Activated naive CD8-positive, alpha-beta T cell treated with anti-CD3 and anti-CD28 coated beads, Interleukin-2, amount 10 ng/mL, durations not matched to agents 7 days and 5 days (primary cell): ENCODE data around the gene CTDSP2. TPM values are rescaled to one million over a fixed set of nuclear protein-coding genes. Genes with fewer than 3 reads are reported as not detected.
A peak's percentile ranks its signal among the peaks of the same experiment; 100 is the strongest.

Experiments
- ATAC-seq: fragments of 150-1000 bp; cut with Tn5 transposase; one replicate; pipeline ENCODE4 v1.10.0; 2021; ENCODE audit warnings: low read depth, moderate library complexity
- POLR2A ChIA-PET: fragments of 350-600 bp; sonication (Branson Sonifier 250); formaldehyde crosslinking; loops from one replicate; lab custom pipeline; 2021; ENCODE audit warnings: antibody characterized with exemption; lab: Charles Lee
- DNase-seq: peaks from one replicate; pipeline ENCODE4 v3.0.0; 2021
- H3K27ac Mint-ChIP-seq: one replicate; pipeline ENCODE4 v1.8.0; 2022; ENCODE audit warnings: mild to moderate bottlenecking, mixed read lengths
- H3K27me3 Mint-ChIP-seq: one replicate; pipeline ENCODE4 v1.8.0; 2022; ENCODE audit warnings: mild to moderate bottlenecking, moderate library complexity, mixed read lengths
- H3K36me3 Mint-ChIP-seq: one replicate; pipeline ENCODE4 v1.8.0; 2021; ENCODE audit warnings: mild to moderate bottlenecking, mixed read lengths
- H3K4me1 Mint-ChIP-seq: one replicate; pipeline ENCODE4 v1.8.0; 2021; ENCODE audit warnings: mixed read lengths
- H3K4me3 Mint-ChIP-seq: one replicate; pipeline ENCODE4 v1.8.0; 2022; ENCODE audit warnings: mild to moderate bottlenecking, moderate library complexity, mixed read lengths
- H3K9me3 Mint-ChIP-seq: one replicate; pipeline ENCODE4 v1.8.0; 2021; ENCODE audit warnings: mixed read lengths
- total RNA-seq, 2 experiments: library from RNA; stranded (reverse); gene quantifications; one replicate each; pipeline ENCODE4 v1.2.3, GENCODE V29; 2021

CTDSP2 gene
- total RNA-seq, result 100 to 1,000 TPM; 161 TPM

GRCh38 chr12:57846577-57847319 is at the start of gene CTDSP2:
Gene CTDSP2, minus strand, starts transcription at chr12:57846729. Its CDS starts 294 bp downstream, at chr12:57846435.
- peak within 1 kb of the TSS; percentile 89 for H3K4me3 Mint-ChIP-seq
- H3K36me3 Mint-ChIP-seq, result peaks cover 5% of the 10 kb centered on the region
- DNase-seq (peak; percentile 85), ATAC-seq (peak; percentile 36)
- peak within 1 kb of the TSS; percentile 75 for H3K27ac Mint-ChIP-seq
- no peaks in the 10 kb centered on the region for H3K9me3 Mint-ChIP-seq
- peaks cover 14% of the 10 kb centered on the region for H3K27me3 Mint-ChIP-seq
- POLR2A ChIA-PET, result interaction anchor here (0.6 to 3.5 kb wide), 8 partner anchors 10 to 1114 kb away, joined by 3 to 41 read pairs (median 6); partner anchors contain the start of genes EEF1AKMT3 and METTL1
- peaks cover 31% of the 10 kb centered on the region for H3K4me1 Mint-ChIP-seq

GRCh38 chr12:57896115-57896433 is 49.5 kb upstream of the CTDSP2 start:
- Mint-ChIP-seq H3K36me3 (no peaks in the 10 kb centered on the region), H3K4me3 (peak overlapping the region; percentile 45), H3K9me3 (no peaks in the 10 kb centered on the region), H3K4me1 (peaks cover 33% of the 10 kb centered on the region), H3K27me3 (no peaks in the 10 kb centered on the region), H3K27ac (no peak overlapping the region)
- ATAC-seq (no peak), DNase-seq (no peak)
- POLR2A ChIA-PET, result interaction anchor here (1.0 to 2.1 kb wide), 4 partner anchors 50 to 144 kb away, joined by 3 to 10 read pairs (median 4); partner anchors contain the start of genes CDK4 and CTDSP2

- Mint-ChIP-seq H3K4me3 (peak overlapping the region; percentile 45), H3K27ac (no peak overlapping the region), H3K9me3 (no peaks in the 10 kb centered on the region), H3K36me3 (no peaks in the 10 kb centered on the region), H3K27me3 (no peaks in the 10 kb centered on the region), H3K4me1 (peaks cover 33% of the 10 kb centered on the region)
- POLR2A ChIA-PET, result interaction anchor here (0.9 to 2.1 kb wide), 3 partner anchors 49 to 144 kb away, joined by 3 to 10 read pairs (median 3); partner anchors contain the start of genes CDK4 and CTDSP2
- no peak for DNase-seq
- ATAC-seq, result no peak
These were observed 49.0 kb upstream of the CTDSP2 start for GRCh38 chr12:57895389-57896114.

GRCh38 chr12:57894399-57895292 is 48.1 kb upstream of the CTDSP2 start:
- DNase-seq (no peak), ATAC-seq (no peak)
- H3K9me3 Mint-ChIP-seq, result no peaks in the 10 kb centered on the region
- POLR2A ChIA-PET, result interaction anchor here (0.9 to 1.6 kb wide), 2 partner anchors 59 to 143 kb away, joined by 3 read pairs; partner anchors contain the start of gene CDK4
- H3K4me3 Mint-ChIP-seq, result no peak overlapping the region
- H3K36me3 Mint-ChIP-seq, result no peaks in the 10 kb centered on the region
- H3K27ac Mint-ChIP-seq, result no peak overlapping the region
- H3K4me1 Mint-ChIP-seq, result peaks cover 31% of the 10 kb centered on the region
- H3K27me3 Mint-ChIP-seq, result no peaks in the 10 kb centered on the region

- POLR2A ChIA-PET, result no interaction called here
- Mint-ChIP-seq H3K27ac (no peak overlapping the region), H3K27me3 (no peaks in the 10 kb centered on the region), H3K4me1 (peaks cover 23% of the 10 kb centered on the region), H3K9me3 (no peaks in the 10 kb centered on the region), H3K4me3 (no peak overlapping the region), H3K36me3 (no peaks in the 10 kb centered on the region)
- no peak for ATAC-seq
- no peak for DNase-seq
These were observed 47.2 kb upstream of the CTDSP2 start for GRCh38 chr12:57893431-57894353.

- Mint-ChIP-seq H3K4me1 (peaks cover 13% of the 10 kb centered on the region), H3K27me3 (no peaks in the 10 kb centered on the region), H3K9me3 (no peaks in the 10 kb centered on the region), H3K36me3 (no peaks in the 10 kb centered on the region), H3K4me3 (no peak overlapping the region), H3K27ac (no peak overlapping the region)
- POLR2A ChIA-PET, result no interaction called here
- DNase-seq (no peak), ATAC-seq (no peak)
These were observed 45.9 kb upstream of the CTDSP2 start for GRCh38 chr12:57892232-57892972.

- POLR2A ChIA-PET, result no interaction called here
- no peaks in the 10 kb centered on the region for H3K36me3 Mint-ChIP-seq
- no peak overlapping the region for H3K27ac Mint-ChIP-seq
These were observed 45.2 kb upstream of the CTDSP2 start for GRCh38 chr12:57891542-57892228.

GRCh38 chr12:57890191-57891115 is 43.9 kb upstream of the CTDSP2 start:
- no peak for DNase-seq
- ATAC-seq, result no peak
- Mint-ChIP-seq H3K9me3 (no peaks in the 10 kb centered on the region), H3K27me3 (no peaks in the 10 kb centered on the region), H3K4me3 (no peak overlapping the region), H3K36me3 (no peaks in the 10 kb centered on the region), H3K27ac (no peak overlapping the region), H3K4me1 (peaks cover 3% of the 10 kb centered on the region)
- POLR2A ChIA-PET, result no interaction called here

More at GRCh38 chr12:57891542-57892228, 45.2 kb upstream of the CTDSP2 start:
- DNase-seq (no peak), ATAC-seq (no peak)
- no peaks in the 10 kb centered on the region for H3K9me3 Mint-ChIP-seq
- no peak overlapping the region for H3K4me3 Mint-ChIP-seq
- peaks cover 6% of the 10 kb centered on the region for H3K4me1 Mint-ChIP-seq
- H3K27me3 Mint-ChIP-seq, result no peaks in the 10 kb centered on the region

- POLR2A ChIA-PET, result no interaction called here
- H3K4me3 Mint-ChIP-seq, result no peak overlapping the region
- ATAC-seq (no peak), DNase-seq (no peak)
- H3K9me3 Mint-ChIP-seq, result no peaks in the 10 kb centered on the region
- no peak overlapping the region for H3K27ac Mint-ChIP-seq
- no peaks in the 10 kb centered on the region for H3K36me3 Mint-ChIP-seq
- H3K27me3 Mint-ChIP-seq, result no peaks in the 10 kb centered on the region
- peaks cover 3% of the 10 kb centered on the region for H3K4me1 Mint-ChIP-seq
These were observed 43.0 kb upstream of the CTDSP2 start for GRCh38 chr12:57889500-57889989.

- ATAC-seq (peak; percentile 81), DNase-seq (no peak)
- H3K4me3 Mint-ChIP-seq, result no peak overlapping the region
- H3K27me3 Mint-ChIP-seq, result no peaks in the 10 kb centered on the region
- H3K27ac Mint-ChIP-seq, result peak overlapping the region; percentile 15
- H3K9me3 Mint-ChIP-seq, result peaks cover 3% of the 10 kb centered on the region
- POLR2A ChIA-PET, result interaction anchor here (1.0 kb wide), 1 partner anchor 53 kb away, joined by 3 read pairs; the partner anchor contains the start of gene ATP23
- peaks cover 3% of the 10 kb centered on the region for H3K36me3 Mint-ChIP-seq
- peaks cover 3% of the 10 kb centered on the region for H3K4me1 Mint-ChIP-seq
These were observed 42.1 kb upstream of the CTDSP2 start for GRCh38 chr12:57888409-57889157.
